NCI-H524 (cell line): ENCODE results near the gene CD5L.

Experiments used
- DNase-seq, 2 experiments: peaks; one replicate each; lab custom pipeline; 2025; lab: John Stamatoyannopoulos, UW

Gene CD5L

DNA sequence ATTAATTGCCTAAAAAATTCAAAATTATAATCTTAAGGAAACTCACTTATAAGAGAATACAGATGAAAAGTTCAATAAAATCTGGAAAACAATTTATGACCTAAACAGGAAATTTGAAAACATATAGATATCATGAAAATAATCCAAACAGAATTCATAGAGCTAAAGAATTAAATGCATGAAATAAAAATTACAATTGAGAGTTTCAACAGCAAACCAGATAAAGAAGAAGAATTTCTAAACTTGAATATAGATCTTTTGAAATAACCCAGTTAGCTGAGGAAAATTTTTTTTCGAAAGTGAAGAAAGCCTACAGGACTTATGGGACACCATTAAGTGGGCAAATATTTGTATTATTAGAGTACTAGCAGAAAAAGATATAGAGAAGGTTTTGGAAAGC, 28.3 kb downstream of the CD5L start:
- DNase-seq: no peak

GRCh38 chr1:157806431-157807149, 35.0 kb downstream of the CD5L start:
- DNase-seq: no peak

DNA sequence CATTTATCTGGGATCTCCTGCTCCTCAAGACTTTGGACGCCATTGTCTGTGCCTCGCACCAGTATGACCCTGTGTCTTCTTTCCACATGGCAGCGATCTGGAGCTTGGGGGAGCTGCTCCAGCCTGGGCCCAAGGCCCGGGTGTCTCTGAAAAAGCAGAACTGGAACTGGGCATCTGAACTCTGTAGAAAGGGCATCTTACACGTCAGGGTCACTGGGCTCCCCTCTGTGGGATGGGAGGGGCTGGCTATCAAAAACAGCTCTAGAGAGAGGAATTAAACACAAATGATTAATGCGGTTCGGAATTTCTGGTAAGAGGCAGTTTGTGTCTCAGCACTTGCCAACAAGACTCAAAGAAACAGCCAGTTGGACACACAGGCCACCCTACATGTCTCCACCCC, 37.8 kb downstream of the CD5L start:
- DNase-seq: no peak

GRCh38 chr1:157799996-157800395, 41.6 kb downstream of the CD5L start:
- DNase-seq: no peak

GRCh38 chr1:157798211-157798610, 43.4 kb downstream of the CD5L start:
- DNase-seq: no peak

- DNase-seq: no peak
Measured at GRCh38 chr1:157785248-157785647, 56.4 kb downstream of the CD5L start.

DNA sequence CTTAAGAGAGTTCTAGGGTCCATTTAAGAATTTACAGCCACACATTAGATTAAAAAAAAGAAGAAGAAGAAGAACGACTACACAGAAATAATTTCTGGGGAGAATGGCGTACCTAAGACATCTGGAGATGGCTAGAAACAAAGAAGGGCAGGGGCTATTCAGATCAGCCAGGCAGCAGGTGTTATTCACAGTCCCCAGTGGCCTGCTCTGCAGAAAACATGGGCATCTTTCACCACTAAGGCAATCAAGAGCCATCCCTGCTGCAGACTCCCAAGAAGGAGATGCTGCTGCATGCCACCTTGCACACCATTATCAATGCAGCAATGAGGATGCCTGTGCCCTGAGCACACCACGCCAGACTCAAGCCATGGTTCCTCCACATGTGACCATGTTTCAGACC, 56.8 kb downstream of the CD5L start:
- no peak for DNase-seq

DNA sequence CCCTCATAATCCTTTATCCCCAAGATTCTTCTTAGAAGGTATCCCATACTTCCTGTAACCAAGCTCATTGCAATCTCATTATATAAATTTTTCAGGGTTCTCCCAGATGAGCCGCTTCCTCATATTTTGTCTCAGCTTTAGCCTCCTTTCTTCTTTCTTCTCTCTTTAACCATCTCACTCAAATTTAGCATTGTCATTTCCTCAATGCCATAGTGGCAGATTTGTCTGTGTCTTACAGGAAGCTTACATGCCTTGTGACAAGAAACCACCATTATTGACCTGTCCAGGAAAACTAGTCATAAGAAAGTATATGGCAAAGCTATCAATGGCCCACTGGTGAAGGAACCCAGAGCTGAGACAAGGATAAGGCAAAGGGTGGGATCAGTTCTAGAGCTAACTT, 58.7 kb downstream of the CD5L start:
- DNase-seq: no peak

DNA sequence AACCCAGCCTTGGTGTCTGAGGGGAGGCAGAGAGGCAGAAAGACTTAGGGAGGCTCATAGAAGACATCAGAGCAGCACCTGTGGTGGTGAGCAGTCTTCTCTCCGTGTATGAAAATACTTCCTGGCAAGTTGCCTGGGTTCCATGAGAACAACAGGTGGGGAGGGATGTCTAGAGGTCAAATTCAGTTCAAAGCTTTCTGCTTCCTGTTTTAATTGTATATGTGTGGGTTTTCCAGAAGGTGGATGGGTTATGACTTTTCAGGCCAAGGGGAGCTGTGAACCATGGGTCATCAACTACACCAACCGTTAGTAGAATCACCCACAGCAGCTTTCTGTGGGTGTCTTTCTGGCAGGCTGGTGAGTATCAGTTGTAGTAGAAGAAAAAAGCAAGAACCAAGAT, 60.6 kb downstream of the CD5L start:
- DNase-seq: no peak
